ENCODE data around the gene IP6K3. TPM values are rescaled to one million over a fixed set of nuclear protein-coding genes. Genes with fewer than 3 reads are reported as not detected.

Gene IP6K3
- total RNA-seq, 1 experiment from 2014 or later: 1.7 TPM

- CTCF ChIA-PET: interaction anchor here (0.6 to 0.7 kb wide), 2 partner anchors 85 to 147 kb away, joined by 3 read pairs; no protein-coding TSS in a partner anchor
- Mint-ChIP-seq H3K27ac (ENCODE audit: low read depth, unreplicated experiment) (peak overlapping the region; percentile 88), H3K36me3 (ENCODE audit: insufficient read depth, unreplicated experiment) (peaks cover 67% of the 10 kb centered on the region), H3K4me1 (ENCODE audit: insufficient read depth, unreplicated experiment) (no peaks in the 10 kb centered on the region), H3K27me3 (ENCODE audit: insufficient read depth, unreplicated experiment) (no peaks in the 10 kb centered on the region), H3K4me3 (ENCODE audit: unreplicated experiment) (no peak overlapping the region), H3K9me3 (ENCODE audit: unreplicated experiment) (no peaks in the 10 kb centered on the region)
- BruUV-seq (replicated peaks): no TSS peak
- POLR2A ChIA-PET: no interaction called here
- TF ChIP-seq CTCF (IDR thresholded peaks at IDR 0.05; ENCODE audit: unreplicated experiment): no peak
- DNase-seq (ENCODE audit: unreplicated experiment): no peak
- intact Hi-C loops (cut with micrococcal nuclease): no loop called here
Observed at GRCh38 chr6:33677689-33678088, 69.0 kb downstream of the IP6K3 start.

GRCh38 chr6:33677143-33677660, 69.5 kb downstream of the IP6K3 start:
- intact Hi-C loops (cut with micrococcal nuclease): no loop called here
- Mint-ChIP-seq H3K36me3 (ENCODE audit: insufficient read depth, unreplicated experiment) (peaks cover 70% of the 10 kb centered on the region), H3K4me1 (ENCODE audit: insufficient read depth, unreplicated experiment) (no peaks in the 10 kb centered on the region), H3K9me3 (ENCODE audit: unreplicated experiment) (no peaks in the 10 kb centered on the region), H3K27me3 (ENCODE audit: insufficient read depth, unreplicated experiment) (no peaks in the 10 kb centered on the region), H3K27ac (ENCODE audit: low read depth, unreplicated experiment) (peak overlapping the region; percentile 88), H3K4me3 (ENCODE audit: unreplicated experiment) (no peak overlapping the region)
- DNase-seq (ENCODE audit: unreplicated experiment): no peak
- ChIA-PET POLR2A (no interaction called here), CTCF (interaction anchor here (0.6 kb wide), 1 partner anchor 147 kb away, joined by 3 read pairs; no protein-coding TSS in a partner anchor)
- no TSS peak for BruUV-seq (replicated peaks)
- no peak for TF ChIP-seq CTCF (IDR thresholded peaks at IDR 0.05; ENCODE audit: unreplicated experiment)

- no peak for DNase-seq (ENCODE audit: unreplicated experiment)
- Mint-ChIP-seq H3K27ac (ENCODE audit: low read depth, unreplicated experiment) (no peak overlapping the region), H3K36me3 (ENCODE audit: insufficient read depth, unreplicated experiment) (peaks cover 72% of the 10 kb centered on the region), H3K4me3 (ENCODE audit: unreplicated experiment) (no peak overlapping the region), H3K9me3 (ENCODE audit: unreplicated experiment) (no peaks in the 10 kb centered on the region), H3K4me1 (ENCODE audit: insufficient read depth, unreplicated experiment) (no peaks in the 10 kb centered on the region), H3K27me3 (ENCODE audit: insufficient read depth, unreplicated experiment) (no peaks in the 10 kb centered on the region)
- ChIA-PET CTCF (interaction anchor here (1.0 to 1.2 kb wide), 2 partner anchors 24 to 91 kb away, joined by 3 to 6 read pairs; no protein-coding TSS in a partner anchor), POLR2A (interaction anchor here (0.6 kb wide), 1 partner anchor 96 kb away, joined by 4 read pairs; the partner anchor contains the start of gene BAK1)
- intact Hi-C loops (cut with micrococcal nuclease): no loop called here
- no peak for TF ChIP-seq CTCF (IDR thresholded peaks at IDR 0.05; ENCODE audit: unreplicated experiment)
- BruUV-seq (replicated peaks): no TSS peak
Observed at GRCh38 chr6:33676416-33677142, 70.1 kb downstream of the IP6K3 start.

- CTCF ChIA-PET: interaction anchor here (0.6 to 1.2 kb wide), 4 partner anchors 11 to 722 kb away, joined by 3 to 6 read pairs (median 4); no protein-coding TSS in a partner anchor
- Mint-ChIP-seq H3K4me1 (ENCODE audit: insufficient read depth, unreplicated experiment) (no peaks in the 10 kb centered on the region), H3K27me3 (ENCODE audit: insufficient read depth, unreplicated experiment) (no peaks in the 10 kb centered on the region), H3K4me3 (ENCODE audit: unreplicated experiment) (no peak overlapping the region), H3K27ac (ENCODE audit: low read depth, unreplicated experiment) (no peak overlapping the region), H3K9me3 (ENCODE audit: unreplicated experiment) (no peaks in the 10 kb centered on the region), H3K36me3 (ENCODE audit: insufficient read depth, unreplicated experiment) (peaks cover 72% of the 10 kb centered on the region)
- no TSS peak for BruUV-seq (replicated peaks)
- TF ChIP-seq CTCF (IDR thresholded peaks at IDR 0.05; ENCODE audit: unreplicated experiment): no peak
- intact Hi-C loops (cut with micrococcal nuclease): no loop called here
- DNase-seq (ENCODE audit: unreplicated experiment): no peak
- POLR2A ChIA-PET: interaction anchor here (0.6 to 1.4 kb wide), 3 partner anchors 18 to 96 kb away, joined by 3 to 5 read pairs (median 4); partner anchors contain the start of gene BAK1
Observed at GRCh38 chr6:33675968-33676367, 70.7 kb downstream of the IP6K3 start.

Data from MCF 10A (cell line).